ENCODE results near the gene TTLL10.
"Not testable (repeated sequence)": the region's sequence is repeated elsewhere in the genome, so short reads cannot be mapped to it uniquely, and the experiment has no call there.

Gene TTLL10

DNA sequence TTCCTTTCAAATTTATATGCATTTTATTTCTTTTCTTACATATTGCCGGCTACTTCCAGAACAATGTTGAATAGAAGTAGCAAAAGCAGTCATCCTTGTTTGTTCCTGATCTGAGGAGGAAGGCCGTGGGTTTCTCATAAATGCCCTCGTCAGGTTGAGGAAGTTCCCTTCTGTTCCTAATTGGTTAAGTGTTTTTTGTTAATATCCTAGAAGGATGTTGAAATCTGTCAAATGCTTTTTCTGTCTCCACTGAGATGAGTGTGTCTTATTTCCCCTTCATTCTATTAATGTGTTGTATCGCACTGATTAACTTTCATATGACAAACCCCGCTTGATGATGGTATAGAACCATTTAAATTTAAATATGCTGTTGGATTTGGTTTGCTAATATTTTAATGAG, 15.4 kb downstream of the TTLL10 start:
- no peak for DNase-seq (ENCODE audit: low spot score)

DNA sequence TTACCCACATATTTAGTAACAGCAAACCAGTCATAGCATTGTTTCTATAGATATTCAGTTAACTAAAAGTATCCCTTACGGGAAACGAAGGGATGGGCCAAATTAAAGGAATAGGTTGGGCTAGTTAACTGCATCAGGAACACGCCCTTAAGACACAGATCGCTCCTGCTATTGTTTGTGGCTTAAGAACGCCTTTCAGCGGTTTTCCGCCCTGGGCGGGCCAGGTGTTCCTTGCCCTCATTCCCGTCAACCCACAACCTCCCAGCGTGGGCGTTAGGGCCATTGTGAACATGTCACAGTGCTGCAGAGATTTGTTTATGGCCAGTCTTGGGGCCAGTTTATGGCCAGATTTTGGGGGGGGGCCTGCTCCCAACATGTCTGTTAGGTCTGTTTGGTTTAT, 18.1 kb downstream of the TTLL10 start:
- no peak for DNase-seq (ENCODE audit: low spot score)

DNA sequence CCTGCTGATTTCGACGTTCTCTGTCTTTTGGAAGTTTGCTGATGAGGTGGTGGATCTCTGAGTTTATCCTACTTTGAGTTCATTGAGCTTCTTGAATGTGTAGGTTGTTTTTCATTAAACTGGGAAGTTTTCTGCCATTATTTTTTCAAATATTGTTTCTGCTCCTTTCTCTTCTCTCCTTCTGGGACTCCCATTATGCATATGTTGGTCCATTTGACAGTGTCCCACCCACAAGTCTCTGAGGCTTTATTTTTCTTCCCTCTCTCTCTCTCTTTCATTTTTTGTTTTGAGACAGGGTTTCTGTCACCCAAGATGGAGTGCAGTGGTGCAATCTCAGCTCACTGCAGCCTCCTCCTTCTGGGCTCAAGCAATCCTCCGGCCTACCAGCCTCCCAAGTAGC, 21.0 kb downstream of the TTLL10 start:
- no peak for DNase-seq (ENCODE audit: low spot score)

DNA sequence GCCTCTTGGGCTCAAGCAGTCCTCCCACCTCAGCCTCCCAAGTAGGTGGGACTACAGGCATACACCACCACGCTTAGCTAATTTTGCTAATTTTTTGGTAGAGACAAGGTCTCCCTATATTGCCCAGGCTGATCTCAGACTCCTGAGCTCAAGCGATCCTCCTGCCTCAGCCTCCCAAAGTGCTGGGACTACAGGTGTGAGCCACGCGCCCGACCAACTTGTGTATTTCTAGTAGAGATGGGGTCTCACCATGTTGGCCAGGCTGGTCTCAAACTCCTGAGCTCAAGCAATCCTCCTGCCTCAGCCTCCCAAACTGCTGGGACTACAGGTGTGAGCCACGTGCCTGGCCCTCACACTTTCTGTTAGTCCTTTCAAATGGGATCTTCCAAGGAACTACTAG, 22.0 kb downstream of the TTLL10 start:
- DNase-seq (ENCODE audit: low spot score), result not testable (repeated sequence)

DNA sequence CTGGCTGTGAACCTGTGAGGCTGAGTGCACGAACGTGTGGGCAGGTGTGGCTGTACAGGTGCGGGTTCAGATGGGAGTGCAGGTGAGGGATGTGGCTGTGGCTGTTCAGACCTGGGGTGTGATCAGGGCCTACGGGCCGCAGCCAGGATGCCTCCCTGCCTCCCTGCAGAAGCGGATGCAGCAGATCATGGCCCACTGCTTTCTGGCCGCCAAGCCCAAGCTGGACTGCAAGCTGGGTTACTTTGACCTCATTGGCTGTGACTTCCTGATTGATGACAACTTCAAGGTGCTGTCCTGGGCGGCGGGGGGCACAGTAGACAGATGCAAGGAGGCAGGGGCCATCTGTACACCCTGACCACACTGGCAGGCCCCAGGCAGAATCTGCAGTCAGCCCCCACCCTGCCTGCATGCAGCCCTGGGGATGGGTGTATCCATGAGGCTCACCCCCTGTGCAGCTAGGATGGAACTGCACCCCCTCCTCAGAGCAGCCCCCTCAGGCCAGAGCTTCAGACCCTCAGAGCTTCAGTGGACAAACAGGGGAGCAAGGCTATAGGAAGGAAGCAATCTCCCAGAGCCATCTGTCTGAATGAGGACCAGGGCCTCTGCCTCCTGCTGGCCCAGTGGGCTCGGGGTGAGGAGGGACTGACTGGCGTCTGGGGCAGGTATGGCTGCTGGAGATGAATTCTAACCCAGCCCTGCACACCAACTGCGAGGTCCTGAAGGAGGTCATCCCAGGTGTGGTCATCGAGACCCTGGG, 22.9 kb downstream of the TTLL10 start:
- DNase-seq (ENCODE audit: low spot score), result no peak

DNA sequence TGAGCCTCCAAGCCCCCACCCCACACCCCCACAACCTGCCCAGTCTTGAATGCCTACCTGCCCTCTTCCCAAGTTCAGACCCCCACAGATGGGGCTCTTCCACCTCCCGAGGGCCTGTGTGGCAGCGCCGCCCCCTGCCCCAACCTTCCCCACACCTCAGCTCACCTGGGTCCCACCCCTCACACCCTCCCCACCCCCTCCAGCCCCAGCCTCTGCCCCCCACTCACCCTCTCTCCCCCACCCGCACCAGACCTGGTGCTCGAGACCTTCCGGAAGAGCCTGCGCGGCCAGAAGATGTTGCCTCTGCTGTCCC, 23.5 kb downstream of the TTLL10 start:
- no peak for DNase-seq (ENCODE audit: low spot score)

DNA sequence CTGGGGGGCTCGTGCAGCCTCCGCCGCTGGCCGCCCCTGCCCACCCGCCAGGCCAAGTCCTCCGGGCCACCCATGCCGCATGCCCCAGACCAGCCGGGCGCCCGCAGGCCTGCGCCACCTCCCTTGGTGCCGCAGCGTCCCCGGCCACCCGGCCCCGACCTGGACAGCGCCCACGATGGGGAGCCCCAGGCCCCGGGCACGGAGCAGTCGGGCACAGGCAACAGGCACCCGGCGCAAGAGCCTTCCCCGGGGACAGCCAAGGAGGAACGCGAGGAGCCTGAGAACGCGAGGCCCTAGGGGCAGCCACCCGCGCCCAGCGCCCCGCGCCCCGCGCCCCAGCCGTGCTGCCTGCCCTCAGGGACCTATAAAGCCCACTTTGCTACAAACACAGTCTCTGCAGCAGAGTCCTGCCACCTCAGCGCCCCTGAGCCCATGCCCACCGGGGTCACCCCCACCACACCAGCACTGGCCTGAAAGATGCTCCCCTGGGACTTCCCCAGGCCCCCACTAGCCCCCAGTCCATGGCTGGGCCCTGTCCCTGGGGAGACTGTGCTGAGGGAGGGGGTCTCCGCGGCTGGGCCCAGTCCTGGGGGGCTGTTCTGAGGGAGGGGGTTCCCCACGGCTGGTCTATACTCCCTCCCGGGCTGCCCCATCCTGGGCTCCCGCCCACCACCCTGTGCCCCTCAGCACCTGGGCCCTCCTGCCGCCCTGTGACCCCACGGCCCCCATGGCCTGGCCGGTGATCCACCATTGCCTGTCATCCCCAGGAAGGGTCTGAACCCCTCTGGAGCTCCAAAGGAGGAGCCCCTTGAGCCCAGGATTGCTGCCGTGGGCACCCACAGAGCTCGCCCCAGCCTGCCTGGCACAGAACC, 24.1 kb downstream of the TTLL10 start:
- no peak for DNase-seq (ENCODE audit: low spot score)

DNA sequence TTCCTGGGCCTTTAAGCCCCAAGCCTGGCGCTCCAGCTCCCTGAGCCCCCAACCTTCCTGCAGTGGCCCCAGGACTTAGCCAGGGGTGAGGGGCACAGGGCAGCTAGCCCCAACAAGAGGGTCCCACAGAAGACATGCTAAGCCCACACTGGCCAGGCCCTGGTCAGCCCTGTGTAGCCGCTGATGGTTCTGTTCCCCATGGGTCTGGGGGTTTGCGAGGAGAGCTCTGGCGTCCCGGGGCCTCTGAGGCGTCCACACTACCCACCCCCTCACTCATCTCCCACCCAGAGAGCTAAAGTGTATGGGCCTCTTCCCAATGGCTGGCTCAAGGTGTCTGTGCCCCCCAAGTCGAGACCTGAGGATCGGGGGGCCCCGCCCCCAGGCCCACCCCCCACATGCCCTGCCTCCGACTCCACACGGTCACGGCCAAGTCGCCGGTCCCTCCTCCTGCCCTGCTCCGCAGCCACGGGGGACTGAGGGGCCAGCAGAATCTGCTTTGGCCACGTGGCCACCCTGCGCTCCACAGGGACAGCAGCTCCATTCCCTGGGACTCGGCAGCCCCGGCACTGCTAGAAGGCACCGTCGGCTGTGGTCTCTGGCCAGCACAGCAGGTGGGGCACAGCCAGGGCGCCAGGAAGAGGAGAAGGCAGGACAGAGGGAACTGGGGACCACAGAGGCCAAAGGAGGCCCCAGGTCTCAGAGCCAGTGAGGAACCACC, 24.9 kb downstream of the TTLL10 start:
- DNase-seq (ENCODE audit: low spot score), result no peak

DNA sequence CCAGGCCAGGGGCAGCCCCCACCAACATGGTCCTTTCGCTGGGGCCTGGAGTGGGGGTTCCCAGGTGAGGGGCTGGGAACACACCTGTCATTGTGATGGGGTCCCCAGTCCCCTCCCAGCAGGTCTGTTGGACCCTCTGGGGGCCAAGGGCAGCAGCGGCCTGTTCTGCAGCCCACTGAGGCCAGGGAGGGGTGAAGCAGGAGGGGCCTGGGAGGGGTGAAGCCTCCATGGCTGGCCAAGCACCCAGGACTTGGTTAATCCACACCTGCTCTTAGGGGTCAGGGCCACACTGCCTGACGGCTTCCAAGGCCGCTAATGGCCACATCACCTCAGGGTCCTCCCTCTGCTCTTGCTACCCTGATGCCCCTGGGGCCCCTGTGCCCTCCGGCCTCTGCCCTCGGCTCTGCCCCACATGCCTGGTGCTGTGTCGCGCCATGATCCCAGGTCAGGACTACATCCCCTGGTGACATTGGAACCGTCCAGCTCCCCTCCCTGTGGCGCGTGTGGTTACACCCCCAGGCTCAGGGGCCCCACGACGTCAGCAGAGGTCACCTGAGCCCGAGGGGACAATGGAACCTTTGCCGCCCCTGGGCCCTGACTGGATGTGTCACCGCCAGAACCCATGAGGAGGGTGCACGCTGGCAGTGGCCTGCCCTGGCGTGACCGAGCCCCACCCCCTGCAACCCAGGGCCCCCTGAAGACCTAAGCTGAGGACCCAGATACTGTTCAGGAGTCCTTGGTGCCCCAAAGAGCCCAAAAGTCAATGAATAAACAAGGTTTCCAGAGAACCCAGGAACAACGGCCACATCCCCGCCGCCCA, 25.7 kb downstream of the TTLL10 start:
- DNase-seq (ENCODE audit: low spot score), result no peak

DNA sequence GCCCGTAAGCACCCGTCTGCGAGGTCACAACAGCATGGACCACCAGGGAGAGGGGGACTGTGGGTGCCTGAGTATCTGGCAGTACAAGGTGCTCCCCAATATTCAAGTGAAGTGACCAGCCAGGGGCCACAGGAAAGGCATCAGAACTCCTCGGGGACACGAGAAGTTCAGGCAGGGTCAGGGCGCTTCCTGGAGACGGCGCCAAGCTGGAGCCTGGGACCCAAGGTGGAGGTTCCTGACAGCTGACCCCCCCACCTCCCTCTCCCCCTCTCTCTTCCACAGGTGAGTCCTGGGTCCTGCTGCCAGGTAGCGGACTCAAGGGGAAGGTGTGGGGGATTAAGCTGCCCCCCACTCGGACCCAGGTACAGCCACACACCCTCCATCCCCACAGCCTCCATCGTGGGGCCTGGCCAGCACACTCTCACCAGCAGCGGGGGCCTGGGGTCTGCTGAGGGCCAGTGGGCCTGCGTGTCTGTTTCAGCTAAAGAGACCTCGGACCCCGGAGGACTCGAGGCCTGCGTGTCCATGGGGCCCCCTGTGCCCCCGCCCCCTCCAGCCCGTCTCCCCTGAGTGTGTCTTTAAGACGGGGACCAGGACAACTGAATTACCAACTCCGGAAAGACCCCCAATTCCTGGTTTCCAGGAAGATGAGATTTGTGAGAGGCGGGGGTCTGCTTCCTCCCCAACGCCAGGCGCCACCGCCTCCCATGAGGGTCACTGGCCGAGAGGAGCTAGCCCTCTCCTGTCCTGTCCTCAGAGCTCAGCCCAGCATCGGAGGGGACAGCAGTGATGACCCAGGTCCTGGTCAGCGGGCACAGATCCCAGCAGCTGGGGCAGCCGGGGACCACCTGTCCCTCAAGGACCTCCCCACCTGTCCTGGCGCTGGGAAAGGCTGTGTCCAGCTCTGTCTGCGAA, 26.5 kb downstream of the TTLL10 start:
- DNase-seq (ENCODE audit: low spot score), result no peak

DNA sequence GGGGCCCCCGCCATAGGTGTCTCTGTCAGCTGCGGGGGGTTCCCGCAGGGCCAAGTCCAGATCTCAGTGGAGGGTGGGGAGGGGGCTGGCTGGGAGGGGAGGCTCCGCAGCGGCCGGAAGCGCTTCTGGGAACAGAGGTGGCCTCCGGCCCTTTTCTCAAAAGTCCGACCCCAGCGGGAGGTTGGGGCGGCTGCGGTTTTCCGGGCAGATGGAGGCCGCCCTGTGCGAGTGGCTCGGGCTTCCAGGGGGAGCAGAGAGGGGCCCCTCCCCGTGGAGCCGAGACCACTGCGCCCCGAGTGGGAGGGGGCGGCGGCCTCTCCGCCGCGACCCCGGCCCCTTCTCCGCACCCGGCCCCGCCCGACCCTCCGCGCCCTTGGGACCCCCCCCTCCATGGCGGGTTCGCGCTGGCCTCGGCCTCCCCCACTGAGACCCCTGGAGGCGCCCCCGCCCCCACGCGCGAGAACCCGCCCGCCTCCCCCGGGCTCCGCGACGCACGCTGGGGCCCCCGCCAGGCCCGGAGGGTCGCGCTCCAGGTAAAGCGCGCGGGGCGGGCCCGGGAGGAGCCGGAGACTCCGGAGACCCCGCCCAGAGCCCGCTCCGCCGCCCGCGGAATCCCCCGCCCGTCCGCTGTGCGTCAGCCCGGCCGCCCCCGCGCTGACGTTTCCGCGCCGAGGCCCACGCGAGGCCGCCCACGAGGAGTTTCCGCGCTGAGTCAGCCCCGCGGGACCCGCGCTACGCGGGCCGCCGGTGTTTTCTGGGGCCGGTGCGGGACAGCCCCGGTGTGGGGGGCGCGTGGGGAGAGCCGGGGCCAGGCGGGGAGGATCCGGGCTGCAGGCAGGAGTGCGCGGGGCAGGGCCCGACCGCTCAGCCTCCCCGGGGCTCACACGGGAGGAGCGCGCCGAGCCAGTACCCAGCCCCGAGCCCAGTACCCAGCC, 27.5 kb downstream of the TTLL10 start:
- peak; percentile 13 for DNase-seq (ENCODE audit: low spot score)

DNA sequence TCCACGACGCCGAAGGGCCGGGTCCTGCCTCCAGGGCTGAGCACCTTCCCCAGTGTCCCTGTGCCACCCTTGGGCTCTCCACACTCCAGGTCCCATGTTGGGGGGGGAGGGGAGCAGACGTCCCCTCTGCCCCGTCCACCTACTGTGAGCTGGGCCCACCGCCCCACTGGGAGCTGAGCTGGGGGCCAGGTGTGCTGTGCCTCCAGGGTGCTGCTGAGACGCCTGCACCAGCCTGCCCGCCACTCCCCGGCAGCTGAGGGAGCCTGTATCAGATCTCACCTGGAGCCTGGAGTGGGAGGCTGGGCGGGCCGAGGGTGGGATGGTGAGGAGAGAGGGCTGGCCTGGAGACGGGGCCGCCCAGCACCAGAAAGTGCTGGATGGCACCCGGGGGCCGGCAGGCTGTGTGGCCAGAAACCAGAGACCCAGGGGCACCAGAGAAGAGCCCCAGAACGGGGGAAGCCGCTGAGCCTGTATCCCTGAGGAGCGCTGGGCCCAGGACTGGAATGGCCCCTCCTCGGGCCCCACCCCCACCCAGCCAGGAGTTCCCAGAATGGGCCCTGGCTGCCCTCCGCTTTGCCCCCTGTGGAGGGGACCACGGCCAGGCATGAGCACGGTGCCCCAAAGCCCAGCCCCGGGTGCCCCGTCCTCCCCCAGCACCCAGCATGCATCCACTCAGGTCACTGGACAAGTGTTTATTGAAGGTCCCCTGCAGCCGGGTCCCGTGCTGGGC, 29.3 kb downstream of the TTLL10 start:
- DNase-seq (ENCODE audit: low spot score), result no peak

DNA sequence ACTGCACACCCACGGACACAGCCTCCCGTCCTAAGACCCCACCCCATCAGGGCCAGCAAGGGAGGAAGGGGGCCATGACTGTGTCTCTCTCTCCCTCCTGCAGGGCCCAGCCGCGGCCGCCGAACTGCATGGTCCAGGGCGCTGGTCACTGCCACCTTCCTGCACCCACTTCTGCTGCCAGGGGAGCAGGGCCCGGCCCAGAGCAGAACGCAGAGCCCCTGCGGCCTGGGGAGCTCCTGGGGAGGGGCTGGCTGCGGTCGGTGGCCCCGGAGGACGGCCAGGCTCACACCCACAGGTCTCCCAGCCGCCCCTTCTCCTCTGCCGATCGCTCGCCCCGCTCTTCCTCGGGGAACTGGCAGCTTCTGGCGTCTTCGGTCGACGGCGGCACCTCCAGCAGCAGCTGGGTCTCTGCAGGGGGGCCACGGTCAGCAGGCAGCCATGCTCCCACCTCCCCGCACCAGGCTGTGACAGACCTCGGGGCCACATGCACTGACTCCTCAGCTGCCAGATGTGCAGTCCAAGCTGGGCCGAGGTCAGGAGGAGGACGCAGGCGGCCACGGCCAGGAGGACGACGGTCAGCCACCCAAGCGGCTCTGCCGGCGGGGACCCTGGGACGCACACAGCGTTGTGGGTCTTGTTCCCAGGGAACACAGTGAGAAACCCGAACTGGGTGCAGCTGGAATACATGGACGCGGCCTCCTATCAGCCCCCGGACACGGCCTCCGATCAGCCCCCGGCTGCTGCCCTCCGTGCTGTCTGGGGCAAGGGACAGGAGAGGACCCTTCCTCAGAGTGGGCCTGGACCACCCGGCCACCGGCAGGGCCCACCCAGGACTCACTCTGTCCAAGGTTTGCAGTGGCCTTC, 30.1 kb downstream of the TTLL10 start:
- no peak for DNase-seq (ENCODE audit: low spot score)

DNA sequence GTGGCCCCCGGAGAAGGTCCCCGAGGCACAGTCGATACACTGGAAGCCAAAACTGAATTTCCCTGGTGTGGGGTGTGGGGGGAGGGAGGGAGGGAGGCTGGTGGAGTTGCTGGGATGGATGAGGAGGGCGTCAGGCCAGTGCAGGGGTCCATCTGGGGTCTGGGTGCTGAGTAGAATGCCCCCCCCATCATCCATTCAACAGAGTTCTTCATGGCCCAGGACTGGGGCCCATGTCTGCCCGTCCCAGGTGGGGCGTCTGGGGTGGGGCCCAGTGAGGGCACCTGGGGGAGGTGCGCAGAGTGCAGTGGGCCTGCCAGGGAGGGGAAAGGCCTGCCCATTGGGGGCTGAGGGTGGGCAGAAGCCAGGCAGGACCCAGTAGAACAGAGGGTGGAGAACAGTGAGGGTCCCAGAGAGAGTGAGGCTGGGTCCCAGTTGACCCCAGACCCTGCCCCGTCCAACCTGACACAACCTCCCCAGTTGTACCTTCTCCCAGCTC, 30.8 kb downstream of the TTLL10 start:
- no peak for DNase-seq (ENCODE audit: low spot score)

DNA sequence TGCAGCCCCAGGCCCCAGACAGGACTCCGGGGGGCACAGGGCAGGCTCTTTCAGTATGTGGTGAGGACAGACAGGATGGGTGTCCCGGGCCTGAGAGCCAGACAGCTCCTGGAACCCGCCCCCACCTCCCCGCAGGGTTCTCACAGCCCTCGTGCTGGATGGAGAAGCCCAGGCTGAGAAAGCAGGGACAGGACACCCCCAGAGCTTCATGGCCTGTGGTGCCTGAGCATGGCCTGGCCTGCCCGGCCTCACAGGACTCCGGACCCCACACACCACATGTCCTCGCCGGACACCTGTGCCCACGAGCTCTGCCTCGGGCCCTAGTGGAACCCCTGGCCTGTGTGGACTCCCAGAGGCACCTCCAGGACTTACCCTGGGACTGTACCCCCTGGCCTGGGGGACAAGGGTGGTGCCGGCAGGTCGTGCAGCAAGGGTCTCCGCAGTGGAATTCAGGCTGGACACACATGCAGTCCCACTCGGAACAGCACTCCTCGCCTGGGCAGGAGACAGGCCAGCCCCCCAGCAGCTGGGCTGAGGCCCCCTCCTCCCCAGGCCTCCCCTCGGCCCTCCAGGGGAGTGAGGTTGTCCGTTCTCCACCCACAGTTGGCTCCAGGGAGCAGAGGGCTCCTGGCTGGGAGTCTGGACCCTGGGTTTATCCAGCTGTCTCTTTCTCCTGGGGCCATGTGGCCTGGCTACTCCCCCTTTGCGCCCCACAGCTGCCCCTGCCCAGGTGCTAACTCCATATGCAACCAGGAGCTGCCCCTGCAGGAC, 31.5 kb downstream of the TTLL10 start:
- DNase-seq (ENCODE audit: low spot score), result no peak

DNA sequence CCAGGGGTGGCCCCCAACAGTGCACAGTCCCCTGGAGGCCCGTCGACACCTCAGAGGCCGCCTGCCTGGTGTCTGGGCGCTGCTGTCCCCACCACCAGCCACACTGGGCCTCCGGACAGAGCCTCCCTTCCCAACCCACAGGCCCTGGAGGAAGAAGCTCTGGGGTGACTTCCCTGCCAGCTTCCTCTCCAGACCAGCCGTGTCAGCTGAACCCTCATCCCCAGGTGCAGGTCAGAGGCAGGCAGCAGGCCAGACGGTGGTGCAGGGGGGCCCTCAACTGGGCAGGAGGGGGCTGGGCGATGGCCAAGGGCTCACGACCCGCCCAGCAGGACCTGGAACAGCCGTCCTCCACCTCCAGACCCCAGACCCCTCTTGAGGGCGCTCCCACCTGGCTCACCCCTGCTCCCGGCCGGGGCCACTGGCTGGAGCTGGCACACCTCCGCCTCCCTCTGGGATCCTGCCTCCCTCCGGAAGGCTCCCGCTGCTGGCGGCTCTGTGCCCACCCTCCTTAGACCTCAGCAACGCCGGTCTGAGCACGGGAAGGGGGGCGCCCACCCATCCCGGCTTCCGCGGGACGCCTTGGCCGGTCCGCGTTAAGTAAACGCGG, 32.2 kb downstream of the TTLL10 start:
- no peak for DNase-seq (ENCODE audit: low spot score)

Data from COLO829 (cell line).